ENCODE data around the gene ING2.

The ING2 gene, protein sequence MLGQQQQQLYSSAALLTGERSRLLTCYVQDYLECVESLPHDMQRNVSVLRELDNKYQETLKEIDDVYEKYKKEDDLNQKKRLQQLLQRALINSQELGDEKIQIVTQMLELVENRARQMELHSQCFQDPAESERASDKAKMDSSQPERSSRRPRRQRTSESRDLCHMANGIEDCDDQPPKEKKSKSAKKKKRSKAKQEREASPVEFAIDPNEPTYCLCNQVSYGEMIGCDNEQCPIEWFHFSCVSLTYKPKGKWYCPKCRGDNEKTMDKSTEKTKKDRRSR

DNA sequence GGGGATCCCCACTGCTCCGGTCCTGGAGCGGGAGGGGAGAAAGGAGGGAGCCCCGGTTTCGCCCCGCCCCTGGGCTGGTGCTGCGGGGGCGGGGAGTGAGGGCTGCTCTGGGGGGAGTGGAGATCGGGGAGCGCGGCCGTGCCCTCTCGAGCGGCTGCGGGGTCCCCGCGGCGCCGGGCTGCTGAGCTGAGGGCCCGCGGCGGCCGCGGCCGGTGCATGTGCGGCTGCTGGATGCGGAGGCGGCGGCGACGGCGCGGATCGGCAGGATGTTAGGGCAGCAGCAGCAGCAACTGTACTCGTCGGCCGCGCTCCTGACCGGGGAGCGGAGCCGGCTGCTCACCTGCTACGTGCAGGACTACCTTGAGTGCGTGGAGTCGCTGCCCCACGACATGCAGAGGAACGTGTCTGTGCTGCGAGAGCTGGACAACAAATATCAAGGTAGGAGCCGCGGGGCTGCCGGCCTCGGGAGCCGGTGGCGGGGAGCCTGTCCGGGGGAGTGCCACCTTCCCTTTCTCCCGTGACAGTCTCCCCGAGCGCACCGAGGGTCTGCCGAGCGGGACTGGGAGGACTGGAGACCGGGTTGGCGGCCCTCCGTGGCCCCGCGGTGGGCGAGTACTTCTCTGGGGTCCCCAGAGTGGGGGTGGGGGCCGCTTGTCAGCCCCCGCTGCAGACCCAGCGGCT is at the start of gene ING2:
Gene ING2, plus strand, starts transcription at position 129 of the 681 bp plus-strand sequence. Its CDS starts 138 bp downstream, at position 267.
- peaks cover 0 to under 1% of the 10 kb centered on the region in 2 experiments; a peak in 1 of 3 replicates for H3K36me3 ChIP-seq (ENCODE audit: control insufficient read depth in 2 of 2, insufficient read depth in 1 of 2, low read length in 2 of 2)
- TF ChIP-seq ZXDB (tag by site-specific recombination; IDR thresholded peaks at IDR 0.05) = 0 out of 2 replicates have a peak, but pooled peaks have one; percentile 7
- 0 out of 2 replicates have a peak, but pooled peaks have one; percentile 56 for TF ChIP-seq ZNF335 (tag by site-specific recombination; conservative IDR thresholded peaks at IDR 0.05)
- no peak for TF ChIP-seq ZNF621 (tag by site-specific recombination; IDR thresholded peaks at IDR 0.05)
- TF ChIP-seq, protein P1, sequence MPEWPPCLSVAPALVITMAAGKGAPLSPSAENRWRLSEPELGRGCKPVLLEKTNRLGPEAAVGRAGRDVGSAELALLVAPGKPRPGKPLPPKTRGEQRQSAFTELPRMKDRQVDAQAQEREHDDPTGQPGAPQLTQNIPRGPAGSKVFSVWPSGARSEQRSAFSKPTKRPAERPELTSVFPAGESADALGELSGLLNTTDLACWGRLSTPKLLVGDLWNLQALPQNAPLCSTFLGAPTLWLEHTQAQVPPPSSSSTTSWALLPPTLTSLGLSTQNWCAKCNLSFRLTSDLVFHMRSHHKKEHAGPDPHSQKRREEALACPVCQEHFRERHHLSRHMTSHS (tag by site-specific recombination; IDR thresholded peaks at IDR 0.05) = no peak
- peak within 1 kb of the TSS; percentile 91 for H3K27ac ChIP-seq (ENCODE audit: extremely low read depth, low read depth, low read length)
- ChIA-PET CTCF (no interaction called here), POLR2A (interaction anchor here (1.2 kb wide), 1 partner anchor 61 kb away, joined by 4 read pairs; the partner anchor contains the start of gene CDKN2AIP)
- no peaks in the 10 kb centered on the region for H3K9me3 ChIP-seq (ENCODE audit: control insufficient read depth, insufficient read depth, low read depth, low read length)
- H3K4me3 ChIP-seq (ENCODE audit: low read depth, low read length) = peak within 1 kb of the TSS; percentile 58
- H3K4me1 ChIP-seq (ENCODE audit: control insufficient read depth, insufficient read depth, low read length) = peaks cover 11% of the 10 kb centered on the region; the same call in 1 of the 2 replicates

DNA sequence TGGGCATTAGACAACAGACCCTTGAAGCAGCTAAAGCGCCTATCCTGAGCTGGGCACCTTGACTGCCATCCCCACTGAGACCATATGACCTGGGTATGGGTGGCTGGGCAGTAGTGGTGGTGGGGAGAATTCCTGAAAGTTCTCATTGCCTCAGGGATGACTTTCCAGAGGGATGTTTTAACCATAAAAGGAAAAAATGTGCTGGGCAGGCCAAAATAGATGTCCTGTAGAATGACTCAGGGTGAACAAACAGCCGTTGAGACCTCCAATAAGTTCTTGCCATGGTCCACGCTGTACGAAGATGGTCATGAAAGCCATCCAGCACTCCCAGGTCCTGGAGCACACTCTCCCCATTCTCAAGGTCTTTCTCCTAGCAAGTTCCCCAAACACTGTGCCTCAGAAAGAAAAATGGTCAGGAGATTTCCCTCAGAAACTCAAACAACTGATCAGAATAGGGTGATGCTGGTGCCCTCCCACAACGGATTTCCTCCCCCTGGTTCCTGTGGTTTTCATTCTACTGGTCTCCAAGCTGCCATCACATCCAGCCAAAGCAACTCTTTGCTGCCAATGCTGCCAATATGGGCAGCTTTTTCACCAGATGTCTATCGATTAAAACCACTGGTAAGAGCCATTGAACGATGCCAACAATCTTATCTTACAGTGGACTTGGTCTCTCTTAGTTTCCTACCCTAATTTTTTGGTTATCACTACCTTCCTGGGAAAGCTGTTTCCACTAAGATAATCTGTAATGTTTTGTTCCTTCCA is 49.2 kb upstream of the ING2 start:
- no peak overlapping the region for H3K27ac ChIP-seq (ENCODE audit: extremely low read depth, low read depth, low read length)
- TF ChIP-seq KLF10 (tag by site-specific recombination; IDR thresholded peaks at IDR 0.05) = no peak
- TF ChIP-seq ZBTB21 (tag by site-specific recombination; IDR thresholded peaks at IDR 0.05) = no peak
- no peak for TF ChIP-seq ZNF23 (tag by site-specific recombination; IDR thresholded peaks at IDR 0.05; ENCODE audit: borderline replicate concordance)
- no peak for TF ChIP-seq ZNF146 (tag by site-specific recombination; IDR thresholded peaks at IDR 0.05)
- TF ChIP-seq ZSCAN16 (tag by site-specific recombination; IDR thresholded peaks at IDR 0.05) = no peak
- TF ChIP-seq ZNF843 (tag by site-specific recombination; IDR thresholded peaks at IDR 0.05) = no peak
- TF ChIP-seq ZNF76 (tag by site-specific recombination; IDR thresholded peaks at IDR 0.05; ENCODE audit: borderline replicate concordance, low read depth) = no peak
- no peak for TF ChIP-seq ZFP3 (tag by site-specific recombination; IDR thresholded peaks at IDR 0.05; ENCODE audit: low read depth)
- no peak for TF ChIP-seq IKZF3 (tag by site-specific recombination; IDR thresholded peaks at IDR 0.05)
- TF ChIP-seq, protein P2, sequence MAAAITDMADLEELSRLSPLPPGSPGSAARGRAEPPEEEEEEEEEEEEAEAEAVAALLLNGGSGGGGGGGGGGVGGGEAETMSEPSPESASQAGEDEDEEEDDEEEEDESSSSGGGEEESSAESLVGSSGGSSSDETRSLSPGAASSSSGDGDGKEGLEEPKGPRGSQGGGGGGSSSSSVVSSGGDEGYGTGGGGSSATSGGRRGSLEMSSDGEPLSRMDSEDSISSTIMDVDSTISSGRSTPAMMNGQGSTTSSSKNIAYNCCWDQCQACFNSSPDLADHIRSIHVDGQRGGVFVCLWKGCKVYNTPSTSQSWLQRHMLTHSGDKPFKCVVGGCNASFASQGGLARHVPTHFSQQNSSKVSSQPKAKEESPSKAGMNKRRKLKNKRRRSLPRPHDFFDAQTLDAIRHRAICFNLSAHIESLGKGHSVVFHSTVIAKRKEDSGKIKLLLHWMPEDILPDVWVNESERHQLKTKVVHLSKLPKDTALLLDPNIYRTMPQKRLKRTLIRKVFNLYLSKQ (tag by site-specific recombination; IDR thresholded peaks at IDR 0.05; ENCODE audit: borderline replicate concordance) = no peak
- no peak for TF ChIP-seq ZNF48 (tag by site-specific recombination; IDR thresholded peaks at IDR 0.05)
- CTCF ChIA-PET = no interaction called here
- H3K4me3 ChIP-seq (ENCODE audit: low read depth, low read length) = no peak overlapping the region
- POLR2A ChIA-PET = no interaction called here
- H3K9me3 ChIP-seq (ENCODE audit: control insufficient read depth, insufficient read depth, low read depth, low read length) = no peaks in the 10 kb centered on the region
- H3K4me1 ChIP-seq (ENCODE audit: control insufficient read depth, insufficient read depth, low read length) = no peaks in the 10 kb centered on the region
- H3K36me3 ChIP-seq (ENCODE audit: control insufficient read depth in 2 of 2, insufficient read depth in 1 of 2, low read length in 2 of 2) = peaks cover 19 to 43% of the 10 kb centered on the region in 2 experiments

DNA sequence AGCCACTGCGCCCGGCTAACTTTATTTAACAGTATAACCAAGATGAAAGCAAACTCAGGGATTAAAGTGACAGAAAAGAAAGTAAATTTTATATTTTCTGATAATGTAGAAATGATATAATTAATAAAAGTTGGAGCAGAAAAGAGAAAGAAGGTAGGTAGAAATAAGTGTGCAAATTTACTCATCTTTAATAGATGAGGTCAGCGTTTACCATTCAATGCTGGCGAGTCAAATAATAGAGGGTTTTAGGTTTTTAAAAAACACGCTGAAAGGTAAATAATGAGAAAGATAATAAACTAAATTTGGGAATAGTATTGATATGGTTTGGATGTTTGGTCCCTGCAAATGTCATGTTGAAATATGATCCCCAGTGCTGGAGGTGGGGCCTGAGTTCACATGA is 46.9 kb upstream of the ING2 start:
- Histone ChIP-seq H3K36me3 (ENCODE audit: control insufficient read depth in 2 of 2, insufficient read depth in 1 of 2, low read length in 2 of 2) (peaks cover 4 to 21% of the 10 kb centered on the region in 2 experiments), H3K4me3 (ENCODE audit: low read depth, low read length) (no peak overlapping the region), H3K9me3 (ENCODE audit: control insufficient read depth, insufficient read depth, low read depth, low read length) (no peaks in the 10 kb centered on the region), H3K4me1 (ENCODE audit: control insufficient read depth, insufficient read depth, low read length) (no peaks in the 10 kb centered on the region), H3K27ac (ENCODE audit: extremely low read depth, low read depth, low read length) (no peak overlapping the region)
- ChIA-PET CTCF (no interaction called here), POLR2A (no interaction called here)
- TF ChIP-seq, protein P3, sequence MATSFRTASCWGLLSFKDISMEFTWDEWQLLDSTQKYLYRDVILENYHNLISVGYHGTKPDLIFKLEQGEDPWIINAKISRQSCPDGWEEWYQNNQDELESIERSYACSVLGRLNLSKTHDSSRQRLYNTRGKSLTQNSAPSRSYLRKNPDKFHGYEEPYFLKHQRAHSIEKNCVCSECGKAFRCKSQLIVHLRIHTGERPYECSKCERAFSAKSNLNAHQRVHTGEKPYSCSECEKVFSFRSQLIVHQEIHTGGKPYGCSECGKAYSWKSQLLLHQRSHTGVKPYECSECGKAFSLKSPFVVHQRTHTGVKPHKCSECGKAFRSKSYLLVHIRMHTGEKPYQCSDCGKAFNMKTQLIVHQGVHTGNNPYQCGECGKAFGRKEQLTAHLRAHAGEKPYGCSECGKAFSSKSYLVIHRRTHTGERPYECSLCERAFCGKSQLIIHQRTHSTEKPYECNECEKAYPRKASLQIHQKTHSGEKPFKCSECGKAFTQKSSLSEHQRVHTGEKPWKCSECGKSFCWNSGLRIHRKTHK (tag by site-specific recombination; IDR thresholded peaks at IDR 0.05) = no peak
- no peak for TF ChIP-seq SALL2 (tag by site-specific recombination; IDR thresholded peaks at IDR 0.05; ENCODE audit: borderline replicate concordance)
- no peak for TF ChIP-seq ZFP41 (tag by site-specific recombination; IDR thresholded peaks at IDR 0.05; ENCODE audit: borderline replicate concordance)
- no peak for TF ChIP-seq ZNF16 (tag by site-specific recombination; IDR thresholded peaks at IDR 0.05; ENCODE audit: low read depth)
- TF ChIP-seq WT1 (tag by site-specific recombination; IDR thresholded peaks at IDR 0.05) = no peak
- TF ChIP-seq KLF8 (tag by site-specific recombination; IDR thresholded peaks at IDR 0.05) = no peak
- no peak for TF ChIP-seq ZNF174 (tag by site-specific recombination; IDR thresholded peaks at IDR 0.05)
- TF ChIP-seq ZNF211 (tag by site-specific recombination; IDR thresholded peaks at IDR 0.05; ENCODE audit: low read depth) = no peak
- TF ChIP-seq ZNF394 (tag by site-specific recombination; IDR thresholded peaks at IDR 0.05; ENCODE audit: borderline replicate concordance) = no peak
- TF ChIP-seq MYNN (tag by site-specific recombination; IDR thresholded peaks at IDR 0.05; ENCODE audit: borderline replicate concordance) = no peak

Data from HEK293 (cell line).